Measurements from ENCODE around the gene PPP1R15A. TPM values are rescaled to one million over a fixed set of nuclear protein-coding genes. Genes with fewer than 3 reads are reported as not detected.

Gene PPP1R15A
- total and polyA plus RNA-seq, 2 experiments from 2014 or later: 63.8 to 78.9 TPM

- TF ChIP-seq EZH2phosphoT487 (IDR thresholded peaks at IDR 0.05; ENCODE audit: insufficient read depth, low read depth) (no peak), EZH2 (IDR thresholded peaks at IDR 0.05; ENCODE audit: insufficient read depth, poor library complexity, severe bottlenecking) (no peak)
- Histone ChIP-seq H4K20me1 (ENCODE audit: insufficient read depth) (no peaks in the 10 kb centered on the region), H3K36me3 (ENCODE audit: low read depth) (no peaks in the 10 kb centered on the region), H3K27me3 (replicated peaks; ENCODE audit: insufficient read depth) (no peaks in the 10 kb centered on the region), H2AFZ (peak overlapping the region; percentile 34; the same call in 1 of the 2 replicates), H3K27ac (no peak overlapping the region), H3F3A (ENCODE audit: insufficient read depth) (no peaks in the 10 kb centered on the region), H3K79me2 (ENCODE audit: insufficient read depth) (peaks cover 24% of the 10 kb centered on the region), H3K9me2 (ENCODE audit: insufficient read depth) (no peaks in the 10 kb centered on the region), H3K9me3 (ENCODE audit: low read depth) (no peaks in the 10 kb centered on the region), H3K4me1 (ENCODE audit: insufficient read depth) (peaks cover 21% of the 10 kb centered on the region), H3K4me3 (peak overlapping the region; percentile 69), H3K9ac (peak overlapping the region; percentile 82), H3K4me2 (ENCODE audit: unreplicated experiment) (peak overlapping the region; percentile 79)
- peak; percentile 50 for DNase-seq
- in situ Hi-C loops (cut with MboI): no loop called here
- WGBS, 2 experiments (ENCODE audit: low coverage in 1 of 2, low lambda C conversion rate in 2 of 2, missing lambda C conversion rate in 2 of 2): 48 to 52% methylated on average over 6 of the region's 6 CpGs
Observed at GRCh38 chr19:48866692-48867091, 5.5 kb upstream of the PPP1R15A start.

- peak overlapping the region; percentile 34; the same call in 1 of the 2 replicates for H2AFZ ChIP-seq
- WGBS, 2 experiments (ENCODE audit: low coverage in 1 of 2, low lambda C conversion rate in 2 of 2, missing lambda C conversion rate in 2 of 2): 37 to 40% methylated on average over 14 of the region's 14 CpGs
- no peaks in the 10 kb centered on the region for H3K9me3 ChIP-seq (ENCODE audit: low read depth)
- peak overlapping the region; percentile 82 for H3K9ac ChIP-seq
- H4K20me1 ChIP-seq (ENCODE audit: insufficient read depth): no peaks in the 10 kb centered on the region
- DNase-seq: peak; percentile 27
- peaks cover 24% of the 10 kb centered on the region for H3K79me2 ChIP-seq (ENCODE audit: insufficient read depth)
- no peaks in the 10 kb centered on the region for H3K36me3 ChIP-seq (ENCODE audit: low read depth)
- no peak for TF ChIP-seq EZH2phosphoT487 (IDR thresholded peaks at IDR 0.05; ENCODE audit: insufficient read depth, low read depth)
- TF ChIP-seq EZH2 (IDR thresholded peaks at IDR 0.05; ENCODE audit: insufficient read depth, poor library complexity, severe bottlenecking): no peak
- H3F3A ChIP-seq (ENCODE audit: insufficient read depth): no peaks in the 10 kb centered on the region
- peak overlapping the region; percentile 69 for H3K4me3 ChIP-seq
- H3K27ac ChIP-seq: no peak overlapping the region
- H3K4me1 ChIP-seq (ENCODE audit: insufficient read depth): peaks cover 21% of the 10 kb centered on the region
- peak overlapping the region; percentile 79 for H3K4me2 ChIP-seq (ENCODE audit: unreplicated experiment)
- H3K9me2 ChIP-seq (ENCODE audit: insufficient read depth): no peaks in the 10 kb centered on the region
- in situ Hi-C loops (cut with MboI): no loop called here
- H3K27me3 ChIP-seq (replicated peaks; ENCODE audit: insufficient read depth): no peaks in the 10 kb centered on the region
Observed at GRCh38 chr19:48867123-48867745, 5.0 kb upstream of the PPP1R15A start.

DNA sequence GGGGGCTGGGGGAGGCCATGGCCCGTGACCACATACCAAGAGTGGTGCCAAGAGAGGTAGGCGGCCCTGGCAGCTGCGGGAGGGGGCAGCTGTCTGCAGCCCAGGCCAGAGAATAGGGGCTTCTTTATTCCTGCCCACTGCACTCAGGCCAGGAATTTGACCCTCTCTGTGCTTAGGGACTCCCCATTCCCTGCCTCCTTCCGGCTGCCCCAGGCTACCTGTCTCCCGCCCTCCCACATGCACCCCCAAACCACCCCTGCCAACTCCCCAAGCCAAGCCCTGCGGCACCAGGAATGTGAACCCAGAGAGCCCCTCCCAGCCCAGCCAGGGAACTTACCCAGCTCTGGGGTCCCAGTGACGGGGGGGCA is 4.5 kb upstream of the PPP1R15A start:
- Histone ChIP-seq H3K9me3 (ENCODE audit: low read depth) (no peaks in the 10 kb centered on the region), H3K4me2 (ENCODE audit: unreplicated experiment) (peak overlapping the region; percentile 79), H4K20me1 (ENCODE audit: insufficient read depth) (no peaks in the 10 kb centered on the region), H3K36me3 (ENCODE audit: low read depth) (no peaks in the 10 kb centered on the region), H3K4me1 (ENCODE audit: insufficient read depth) (peaks cover 21% of the 10 kb centered on the region), H3K9ac (peak overlapping the region; percentile 82), H3K27me3 (replicated peaks; ENCODE audit: insufficient read depth) (no peaks in the 10 kb centered on the region), H3F3A (ENCODE audit: insufficient read depth) (peaks cover 4% of the 10 kb centered on the region), H3K4me3 (peak overlapping the region; percentile 69), H2AFZ (peak overlapping the region; percentile 81), H3K9me2 (ENCODE audit: insufficient read depth) (no peaks in the 10 kb centered on the region), H3K27ac (peak overlapping the region; percentile 68), H3K79me2 (ENCODE audit: insufficient read depth) (peaks cover 29% of the 10 kb centered on the region)
- DNase-seq: no peak
- 9 to 24% methylated on average over 5 to 7 of the region's 7 CpGs for WGBS, 2 experiments (ENCODE audit: low coverage in 1 of 2, low lambda C conversion rate in 2 of 2, missing lambda C conversion rate in 2 of 2)
- in situ Hi-C loops (cut with MboI): no loop called here
- TF ChIP-seq EZH2 (IDR thresholded peaks at IDR 0.05; ENCODE audit: insufficient read depth, poor library complexity, severe bottlenecking) (no peak), EZH2phosphoT487 (IDR thresholded peaks at IDR 0.05; ENCODE audit: insufficient read depth, low read depth) (no peak)

- Histone ChIP-seq H3K9ac (peak within 1 kb of the TSS; percentile 82), H3K27me3 (replicated peaks; ENCODE audit: insufficient read depth) (no peaks in the 10 kb centered on the region), H2AFZ (peak within 1 kb of the TSS; percentile 81), H3K4me3 (peak within 1 kb of the TSS; percentile 69), H3K27ac (peak within 1 kb of the TSS; percentile 68), H4K20me1 (ENCODE audit: insufficient read depth) (no peaks in the 10 kb centered on the region), H3K79me2 (ENCODE audit: insufficient read depth) (peaks cover 34% of the 10 kb centered on the region), H3K9me2 (ENCODE audit: insufficient read depth) (no peaks in the 10 kb centered on the region), H3K36me3 (ENCODE audit: low read depth) (peaks cover 3% of the 10 kb centered on the region), H3K9me3 (ENCODE audit: low read depth) (no peaks in the 10 kb centered on the region), H3K4me2 (ENCODE audit: unreplicated experiment) (peak within 1 kb of the TSS; percentile 79), H3K4me1 (ENCODE audit: insufficient read depth) (peaks cover 21% of the 10 kb centered on the region), H3F3A (ENCODE audit: insufficient read depth) (peaks cover 7% of the 10 kb centered on the region)
- 2 to 7% methylated on average over 6 to 11 of the region's 11 CpGs for WGBS, 2 experiments (ENCODE audit: low coverage in 1 of 2, low lambda C conversion rate in 2 of 2, missing lambda C conversion rate in 2 of 2)
- in situ Hi-C loops (cut with MboI): no loop called here
- TF ChIP-seq EZH2 (IDR thresholded peaks at IDR 0.05; ENCODE audit: insufficient read depth, poor library complexity, severe bottlenecking) (no peak), EZH2phosphoT487 (IDR thresholded peaks at IDR 0.05; ENCODE audit: insufficient read depth, low read depth) (no peak)
- peak; percentile 80 for DNase-seq
Observed at GRCh38 chr19:48868114-48868886, 3.9 kb upstream of the PPP1R15A start, which contains the start of gene PLEKHA4. PLEKHA4 (minus strand) TSS chr19:48868617; CDS start chr19:48867620, 997 bp downstream.

Data from GM23248 (cell line).